ENCODE measurements around the gene SIVA1.
"Not testable (repeated sequence)": the region's sequence is repeated elsewhere in the genome, so short reads cannot be mapped to it uniquely, and the experiment has no call there.

SIVA1 gene

GRCh38 chr14:104722938-104723650, 29.9 kb upstream of the SIVA1 start:
- H3K4me3 ChIP-seq (ENCODE audit: low read length): peak overlapping the region; percentile 71; the same call in 1 of the 2 replicates
- no peaks in the 10 kb centered on the region for H3K9me3 ChIP-seq (ENCODE audit: insufficient read depth, low read depth, low read length)
- no peak overlapping the region for H3K9ac ChIP-seq (ENCODE audit: low read depth, low read length)
- H3K27ac ChIP-seq (ENCODE audit: low read length): no peak overlapping the region
- no peaks in the 10 kb centered on the region for H3K27me3 ChIP-seq (ENCODE audit: insufficient read depth, low read length)
- no peaks in the 10 kb centered on the region for H3K36me3 ChIP-seq (ENCODE audit: insufficient read depth, low read depth, low read length)
- H3K4me1 ChIP-seq (ENCODE audit: insufficient read depth, low read length): 0 out of 2 replicates have a peak, but pooled peaks cover 2% of the 10 kb centered on the region

GRCh38 chr14:104723651-104724406, 29.1 kb upstream of the SIVA1 start, which contains the start of gene ADSS1:
TSS of gene ADSS1 (plus strand) at chr14:104724229. CDS start at chr14:104724271, 42 bp downstream.
- no peak within 1 kb of the TSS for H3K27ac ChIP-seq (ENCODE audit: low read length)

GRCh38 chr14:104724407-104724980, 28.5 kb upstream of the SIVA1 start:
- H3K27ac ChIP-seq (ENCODE audit: low read length): no peak overlapping the region
- H3K27me3 ChIP-seq (ENCODE audit: insufficient read depth, low read length): no peaks in the 10 kb centered on the region
- no peaks in the 10 kb centered on the region for H3K9me3 ChIP-seq (ENCODE audit: insufficient read depth, low read depth, low read length)
- no peaks in the 10 kb centered on the region for H3K36me3 ChIP-seq (ENCODE audit: insufficient read depth, low read depth, low read length)
- H3K4me1 ChIP-seq (ENCODE audit: insufficient read depth, low read length): 0 out of 2 replicates have a peak, but pooled peaks cover 2% of the 10 kb centered on the region
- peak overlapping the region; percentile 56; the same call in 1 of the 2 replicates for H3K9ac ChIP-seq (ENCODE audit: low read depth, low read length)
- peak overlapping the region; percentile 63 for H3K4me3 ChIP-seq (ENCODE audit: low read length)

More at GRCh38 chr14:104723651-104724406, 29.1 kb upstream of the SIVA1 start, which contains the start of gene ADSS1:
- Histone ChIP-seq H3K27me3 (ENCODE audit: insufficient read depth, low read length) (no peaks in the 10 kb centered on the region), H3K4me3 (ENCODE audit: low read length) (peak within 1 kb of the TSS; percentile 71), H3K4me1 (ENCODE audit: insufficient read depth, low read length) (0 out of 2 replicates have a peak, but pooled peaks cover 2% of the 10 kb centered on the region), H3K9me3 (ENCODE audit: insufficient read depth, low read depth, low read length) (no peaks in the 10 kb centered on the region), H3K36me3 (ENCODE audit: insufficient read depth, low read depth, low read length) (no peaks in the 10 kb centered on the region), H3K9ac (ENCODE audit: low read depth, low read length) (peak within 1 kb of the TSS; percentile 56; the same call in 1 of the 2 replicates)

- Histone ChIP-seq H3K27me3 (ENCODE audit: insufficient read depth, low read length) (no peaks in the 10 kb centered on the region), H3K9ac (ENCODE audit: low read depth, low read length) (no peak overlapping the region; the same call in 1 of the 2 replicates), H3K36me3 (ENCODE audit: insufficient read depth, low read depth, low read length) (no peaks in the 10 kb centered on the region), H3K9me3 (ENCODE audit: insufficient read depth, low read depth, low read length) (no peaks in the 10 kb centered on the region), H3K4me3 (ENCODE audit: low read length) (peak overlapping the region; percentile 63), H3K4me1 (ENCODE audit: insufficient read depth, low read length) (0 out of 2 replicates have a peak, but pooled peaks cover 2% of the 10 kb centered on the region), H3K27ac (ENCODE audit: low read length) (no peak overlapping the region)
Observed at GRCh38 chr14:104724981-104725771, 27.8 kb upstream of the SIVA1 start.

- H3K27ac ChIP-seq (ENCODE audit: low read length): no peak overlapping the region
- no peaks in the 10 kb centered on the region for H3K36me3 ChIP-seq (ENCODE audit: insufficient read depth, low read depth, low read length)
- no peaks in the 10 kb centered on the region for H3K27me3 ChIP-seq (ENCODE audit: insufficient read depth, low read length)
- 0 out of 2 replicates have a peak, but pooled peaks cover 2% of the 10 kb centered on the region for H3K4me1 ChIP-seq (ENCODE audit: insufficient read depth, low read length)
- no peak overlapping the region for H3K9ac ChIP-seq (ENCODE audit: low read depth, low read length)
- H3K4me3 ChIP-seq (ENCODE audit: low read length): no peak overlapping the region; the same call in 1 of the 2 replicates
- no peaks in the 10 kb centered on the region for H3K9me3 ChIP-seq (ENCODE audit: insufficient read depth, low read depth, low read length)
Observed at GRCh38 chr14:104725772-104726548, 27.0 kb upstream of the SIVA1 start.

- Histone ChIP-seq H3K9ac (ENCODE audit: low read depth, low read length) (no peak overlapping the region), H3K4me1 (ENCODE audit: insufficient read depth, low read length) (0 out of 2 replicates have a peak, but pooled peaks cover 2% of the 10 kb centered on the region), H3K27ac (ENCODE audit: low read length) (no peak overlapping the region), H3K27me3 (ENCODE audit: insufficient read depth, low read length) (no peaks in the 10 kb centered on the region), H3K36me3 (ENCODE audit: insufficient read depth, low read depth, low read length) (no peaks in the 10 kb centered on the region), H3K4me3 (ENCODE audit: low read length) (no peak overlapping the region), H3K9me3 (ENCODE audit: insufficient read depth, low read depth, low read length) (no peaks in the 10 kb centered on the region)
Observed at GRCh38 chr14:104726600-104727451, 26.1 kb upstream of the SIVA1 start.

- H3K9ac ChIP-seq (ENCODE audit: low read depth, low read length): no peak overlapping the region
- H3K36me3 ChIP-seq (ENCODE audit: insufficient read depth, low read depth, low read length): no peaks in the 10 kb centered on the region
- no peaks in the 10 kb centered on the region for H3K9me3 ChIP-seq (ENCODE audit: insufficient read depth, low read depth, low read length)
- no peaks in the 10 kb centered on the region for H3K27me3 ChIP-seq (ENCODE audit: insufficient read depth, low read length)
- 0 out of 2 replicates have a peak, but pooled peaks cover 2% of the 10 kb centered on the region for H3K4me1 ChIP-seq (ENCODE audit: insufficient read depth, low read length)
- H3K4me3 ChIP-seq (ENCODE audit: low read length): no peak overlapping the region
- no peak overlapping the region for H3K27ac ChIP-seq (ENCODE audit: low read length)
Observed at GRCh38 chr14:104728631-104729030, 24.3 kb upstream of the SIVA1 start.

GRCh38 chr14:104729176-104729834, 23.6 kb upstream of the SIVA1 start:
- not testable (repeated sequence) for H3K4me3 ChIP-seq (ENCODE audit: low read length); H3K27ac ChIP-seq (ENCODE audit: low read length); H3K4me1 ChIP-seq (ENCODE audit: insufficient read depth, low read length); H3K9ac ChIP-seq (ENCODE audit: low read depth, low read length); H3K36me3 ChIP-seq (ENCODE audit: insufficient read depth, low read depth, low read length); H3K27me3 ChIP-seq (ENCODE audit: insufficient read depth, low read length); H3K9me3 ChIP-seq (ENCODE audit: insufficient read depth, low read depth, low read length)

GRCh38 chr14:104729835-104730181, 23.1 kb upstream of the SIVA1 start:
- Histone ChIP-seq H3K9ac (ENCODE audit: low read depth, low read length) (no peak overlapping the region), H3K27me3 (ENCODE audit: insufficient read depth, low read length) (no peaks in the 10 kb centered on the region), H3K27ac (ENCODE audit: low read length) (no peak overlapping the region), H3K4me3 (ENCODE audit: low read length) (no peak overlapping the region), H3K4me1 (ENCODE audit: insufficient read depth, low read length) (no peaks in the 10 kb centered on the region), H3K9me3 (ENCODE audit: insufficient read depth, low read depth, low read length) (no peaks in the 10 kb centered on the region), H3K36me3 (ENCODE audit: insufficient read depth, low read depth, low read length) (no peaks in the 10 kb centered on the region)

GRCh38 chr14:104730487-104730886, 22.5 kb upstream of the SIVA1 start:
- Histone ChIP-seq H3K4me3 (ENCODE audit: low read length) (no peak overlapping the region), H3K4me1 (ENCODE audit: insufficient read depth, low read length) (no peaks in the 10 kb centered on the region), H3K9me3 (ENCODE audit: insufficient read depth, low read depth, low read length) (no peaks in the 10 kb centered on the region), H3K27ac (ENCODE audit: low read length) (no peak overlapping the region), H3K9ac (ENCODE audit: low read depth, low read length) (no peak overlapping the region), H3K36me3 (ENCODE audit: insufficient read depth, low read depth, low read length) (no peaks in the 10 kb centered on the region), H3K27me3 (ENCODE audit: insufficient read depth, low read length) (no peaks in the 10 kb centered on the region)

Measured in iPS-20b (cell line).